ENCODE data around the gene RSPH6A. TPM values are rescaled to one million over a fixed set of nuclear protein-coding genes. Genes with fewer than 3 reads are reported as not detected.
A peak's percentile ranks its signal among the peaks of the same experiment; 100 is the strongest.

The RSPH6A gene
- polyA plus RNA-seq, 1 donor (not counting 4 experiments of a cell fraction or from before 2014, with no cell fraction given), result not detected

DNA sequence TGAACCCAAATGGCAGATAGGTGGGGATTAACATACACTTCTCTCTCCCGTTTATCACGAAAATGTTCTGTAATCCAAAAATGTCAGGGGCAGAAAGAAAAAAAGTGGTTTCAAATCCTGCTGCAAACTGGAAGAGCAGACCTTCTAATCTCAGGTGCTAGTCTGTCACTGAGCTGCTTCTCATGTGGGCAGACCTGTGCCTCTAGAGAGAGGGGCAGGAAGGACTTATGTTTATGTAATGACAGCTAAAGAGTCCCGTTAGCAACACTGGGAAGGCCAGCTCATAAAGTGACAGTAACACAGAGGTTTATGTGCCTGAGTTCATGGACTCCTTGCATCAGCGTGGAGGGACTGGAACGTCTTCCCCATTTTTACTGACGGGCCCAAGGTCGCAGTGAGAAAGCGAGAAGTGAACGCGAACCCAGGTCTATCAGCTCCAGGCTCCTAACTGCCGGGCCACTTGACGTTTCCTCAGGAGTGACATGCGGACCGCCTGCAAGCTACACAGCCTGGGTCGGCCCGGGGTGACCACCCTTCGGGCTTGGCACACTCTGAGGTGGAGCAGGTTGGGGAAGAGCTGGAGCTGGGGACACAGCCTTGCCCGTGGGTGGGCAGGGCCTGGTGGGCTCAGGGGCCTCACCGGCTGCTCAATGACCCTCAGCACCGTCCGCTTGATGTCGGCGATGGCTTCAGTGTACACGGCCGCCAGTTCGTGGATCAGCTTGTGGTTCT is 9.6 kb upstream of the RSPH6A start:
- Histone ChIP-seq H3K4me1 (ENCODE audit: control insufficient read depth, extremely low read depth, insufficient read depth, low read length) (peaks cover 11% of the 10 kb centered on the region), H3K79me2 (ENCODE audit: control insufficient read depth, insufficient read depth, low read length) (no peaks in the 10 kb centered on the region), H3K9me3 (ENCODE audit: control insufficient read depth, low read depth, low read length) (no peaks in the 10 kb centered on the region), H3K27me3 (ENCODE audit: control insufficient read depth, extremely low read depth, insufficient read depth, low read length) (no peaks in the 10 kb centered on the region), H3K36me3 (ENCODE audit: control insufficient read depth in 2 of 2, extremely low read depth in 1 of 2, insufficient read depth in 2 of 2, low read length in 2 of 2) (peaks cover 41 to 44% of the 10 kb centered on the region in 2 experiments), H3K4me2 (ENCODE audit: control insufficient read depth, extremely low read depth, insufficient read depth, low read depth, low read length) (no peak overlapping the region), H3K27ac (ENCODE audit: control insufficient read depth, insufficient read depth, low read length) (no peak overlapping the region), H3K9ac (ENCODE audit: control insufficient read depth, extremely low read depth, insufficient read depth, low read length) (no peak overlapping the region), H3K4me3 (ENCODE audit: control insufficient read depth in 2 of 3, extremely low read depth in 1 of 3, insufficient read depth in 2 of 3, low read depth in 1 of 3, low read length in 3 of 3) (no peak overlapping the region), H2AFZ (ENCODE audit: control insufficient read depth, low read length) (no peak overlapping the region), H3K9me1 (ENCODE audit: control insufficient read depth, extremely low read depth, insufficient read depth, low read length) (peaks cover 3% of the 10 kb centered on the region), H4K20me1 (ENCODE audit: control insufficient read depth, extremely low read depth, insufficient read depth, low read length) (no peaks in the 10 kb centered on the region)
- dilution Hi-C loops (cut with MboI; ENCODE audit: extremely low pct_ligation_motif_present, low sequenced_read_pairs), result no loop called here
- TF ChIP-seq EZH2 (IDR thresholded peaks at IDR 0.05; ENCODE audit: low read length) (no peak), CTCF (optimal IDR thresholded peaks at IDR 0.05 in 1 of 3, IDR thresholded peaks at IDR 0.05 in 1 of 3, conservative IDR thresholded peaks at IDR 0.05 in 1 of 3; ENCODE audit: extremely low read depth in 1 of 3, insufficient read depth in 2 of 3, low read length in 3 of 3) (no peak)
- DNase-seq (ENCODE audit: low read depth, low spot score) (no peak), FAIRE-seq (no peak)

- Histone ChIP-seq H3K36me3 (ENCODE audit: control insufficient read depth in 2 of 2, extremely low read depth in 1 of 2, insufficient read depth in 2 of 2, low read length in 2 of 2) (peaks cover 37 to 38% of the 10 kb centered on the region in 2 experiments), H3K27ac (ENCODE audit: control insufficient read depth, insufficient read depth, low read length) (no peak overlapping the region), H3K27me3 (ENCODE audit: control insufficient read depth, extremely low read depth, insufficient read depth, low read length) (no peaks in the 10 kb centered on the region), H3K4me1 (ENCODE audit: control insufficient read depth, extremely low read depth, insufficient read depth, low read length) (peaks cover 11% of the 10 kb centered on the region), H3K4me3 (ENCODE audit: control insufficient read depth in 2 of 3, extremely low read depth in 1 of 3, insufficient read depth in 2 of 3, low read depth in 1 of 3, low read length in 3 of 3) (no peak overlapping the region), H3K9me1 (ENCODE audit: control insufficient read depth, extremely low read depth, insufficient read depth, low read length) (peaks cover 3% of the 10 kb centered on the region), H3K79me2 (ENCODE audit: control insufficient read depth, insufficient read depth, low read length) (no peaks in the 10 kb centered on the region), H2AFZ (ENCODE audit: control insufficient read depth, low read length) (no peak overlapping the region), H3K9ac (ENCODE audit: control insufficient read depth, extremely low read depth, insufficient read depth, low read length) (no peak overlapping the region), H3K9me3 (ENCODE audit: control insufficient read depth, low read depth, low read length) (no peaks in the 10 kb centered on the region), H3K4me2 (ENCODE audit: control insufficient read depth, extremely low read depth, insufficient read depth, low read depth, low read length) (no peak overlapping the region), H4K20me1 (ENCODE audit: control insufficient read depth, extremely low read depth, insufficient read depth, low read length) (no peaks in the 10 kb centered on the region)
- FAIRE-seq, result peak; percentile 5
- dilution Hi-C loops (cut with MboI; ENCODE audit: extremely low pct_ligation_motif_present, low sequenced_read_pairs), result no loop called here
- peak; percentile 71 for DNase-seq (ENCODE audit: low read depth, low spot score)
- TF ChIP-seq CTCF (optimal IDR thresholded peaks at IDR 0.05 in 1 of 3, IDR thresholded peaks at IDR 0.05 in 1 of 3, conservative IDR thresholded peaks at IDR 0.05 in 1 of 3; ENCODE audit: extremely low read depth in 1 of 3, insufficient read depth in 2 of 3, low read length in 3 of 3) (no peak), EZH2 (IDR thresholded peaks at IDR 0.05; ENCODE audit: low read length) (no peak)
These were observed 8.9 kb upstream of the RSPH6A start for GRCh38 chr19:45824041-45824471.

Measured in keratinocyte (primary cell).